ENCODE measurements around the gene DGKI. TPM values are rescaled to one million over a fixed set of nuclear protein-coding genes. Genes with fewer than 3 reads are reported as not detected.

Gene DGKI
- polyA plus RNA-seq, 2 of the 4 experiments (the other 2 are of a cell fraction): 0.05 to 0.08 TPM

- TF ChIP-seq PBX3 (IDR thresholded peaks at IDR 0.05) (no peak), NPAS2 (CRISPR knock-in tag; IDR thresholded peaks at IDR 0.05; ENCODE audit: borderline replicate concordance) (no peak), PHF8 (IDR thresholded peaks at IDR 0.05; ENCODE audit: borderline replicate concordance, low read depth) (no peak), TP53 (CRISPR knock-in tag; IDR thresholded peaks at IDR 0.05) (no peak), CBX8 (IDR thresholded peaks at IDR 0.05) (no peak)
These were observed 268.2 kb downstream of the DGKI start (continued) for GRCh38 chr7:137578541-137578940.

- Histone ChIP-seq H3K27ac (no peak overlapping the region), H3K4me3 (no peak overlapping the region), H3K9me3 (no peaks in the 10 kb centered on the region), H3K4me1 (no peaks in the 10 kb centered on the region), H3K4me2 (no peak overlapping the region)
- CTCF ChIA-PET: no interaction called here
- ATAC-seq (no peak), FAIRE-seq (no peak), DNase-seq (ENCODE audit: low read depth in 1 of 2, low spot score in 1 of 2) (no peak)
- POLR2A ChIA-PET: no interaction called here
- 6% methylated on average over 1 of the region's 1 CpG for WGBS (ENCODE audit: missing lambda C conversion rate)
- TF ChIP-seq POLR2A (IDR thresholded peaks at IDR 0.05; ENCODE audit: low read length) (no peak), NFE2L2 (conservative IDR thresholded peaks at IDR 0.05; ENCODE audit: low read length) (no peak), EP300 (IDR thresholded peaks at IDR 0.05) (no peak), MYC (IDR thresholded peaks at IDR 0.05; ENCODE audit: borderline replicate concordance, low read length) (no peak), ATOH8 (CRISPR knock-in tag; IDR thresholded peaks at IDR 0.05; ENCODE audit: low read depth) (no peak), EHMT2 (IDR thresholded peaks at IDR 0.05; ENCODE audit: low read depth) (no peak), TFCP2L1 (CRISPR knock-in tag; IDR thresholded peaks at IDR 0.05) (no peak), CBX2 (IDR thresholded peaks at IDR 0.05; ENCODE audit: borderline replicate concordance, low read depth) (no peak), REST (IDR thresholded peaks at IDR 0.05) (no peak), RCOR1 (IDR thresholded peaks at IDR 0.05; ENCODE audit: low read depth, low read length) (no peak), BCL3 (IDR thresholded peaks at IDR 0.05) (no peak), GATA3 (IDR thresholded peaks at IDR 0.05; ENCODE audit: borderline replicate concordance) (no peak), E2F6 (IDR thresholded peaks at IDR 0.05; ENCODE audit: borderline replicate concordance, low read depth) (no peak), MAX (IDR thresholded peaks at IDR 0.05) (no peak)
These were observed 269.6 kb downstream of the DGKI start for GRCh38 chr7:137577184-137577583.
